Liver (tissue), 9 donors: Measurements from ENCODE around the gene RELT. TPM values are rescaled to one million over a fixed set of nuclear protein-coding genes. Genes with fewer than 3 reads are reported as not detected.

Experiments
- DNase-seq: peaks from one replicate; pipeline ENCODE4 v3.0.0-alpha.2; 2017; ENCODE audit warnings: low spot score
- H3K27ac ChIP-seq, 2 donors: one replicate each; pipeline ENCODE4 v1.7.0; 2013; ENCODE audit warnings: inconsistent platforms in 2 of 2, low read length in 2 of 2, control low read depth in 1 of 2, low read depth in 1 of 2, mild to moderate bottlenecking in 1 of 2
- H3K27me3 ChIP-seq, 4 donors: one replicate each; pipeline versions ENCODE4 v1.6.1 to v1.7.0; 2013; ENCODE audit warnings: low read length in 3 of 4, inconsistent platforms in 1 of 4, mild to moderate bottlenecking in 1 of 4, moderate library complexity in 1 of 4; ENCODE audit not compliant: control insufficient read depth in 4 of 4, insufficient read depth in 4 of 4
- H3K36me3 ChIP-seq, 4 donors: one replicate each; pipeline versions ENCODE4 v1.6.1 to v1.7.0; 2013; ENCODE audit warnings: low read length in 3 of 4, mild to moderate bottlenecking in 3 of 4, low read depth in 1 of 4, moderate library complexity in 1 of 4; ENCODE audit not compliant: control insufficient read depth in 4 of 4, insufficient read depth in 3 of 4
- H3K4me1 ChIP-seq, 4 donors: one replicate each; pipeline versions ENCODE4 v1.6.1 to v1.7.0; 2013; ENCODE audit warnings: low read length in 3 of 4, mild to moderate bottlenecking in 3 of 4, moderate library complexity in 1 of 4; ENCODE audit not compliant: control insufficient read depth in 4 of 4, insufficient read depth in 4 of 4
- H3K4me3 ChIP-seq, 3 donors: one replicate each; pipeline versions ENCODE4 v1.6.1 to v1.7.0; 2013; ENCODE audit warnings: low read length in 3 of 3, control low read depth in 1 of 3, low read depth in 1 of 3, mild to moderate bottlenecking in 1 of 3
- H3K9ac ChIP-seq, 2 donors: one replicate each; pipeline ENCODE4 v1.7.0; 2013; ENCODE audit warnings: low read length in 2 of 2, mild to moderate bottlenecking in 2 of 2, moderate library complexity in 2 of 2, control low read depth in 1 of 2, low read depth in 1 of 2
- H3K9me3 ChIP-seq, 4 donors: one replicate each; pipeline versions ENCODE4 v1.6.1 to v1.7.0; 2013; ENCODE audit warnings: low read length in 3 of 4; ENCODE audit not compliant: control insufficient read depth in 4 of 4
- EGR1 ChIP-seq, 2 donors: IDR thresholded peaks; 2 replicates each; pipeline ENCODE4 v1.6.1; 2016 to 2018; ENCODE audit warnings: antibody characterized with exemption in 2 of 2, low read depth in 2 of 2
- FOXA1 ChIP-seq: IDR thresholded peaks from 2 replicates; pipeline ENCODE4 v1.6.1; 2016; ENCODE audit warnings: antibody characterized with exemption
- FOXA2 ChIP-seq: IDR thresholded peaks from 2 replicates; pipeline ENCODE4 v1.6.1; 2016; ENCODE audit warnings: antibody characterized with exemption
- HNF4A ChIP-seq, 2 donors: conservative IDR thresholded peaks; 2 replicates each; pipeline ENCODE4 v1.6.1; 2016; ENCODE audit warnings: antibody characterized with exemption in 2 of 2, mild to moderate bottlenecking in 2 of 2
- JUND ChIP-seq, 2 donors: IDR thresholded peaks; 2 replicates each; pipeline ENCODE4 v1.6.1; 2016; ENCODE audit warnings: antibody characterized with exemption in 2 of 2
- NR2F2 ChIP-seq: IDR thresholded peaks from 2 replicates; pipeline ENCODE4 v1.6.1; 2016; ENCODE audit warnings: antibody characterized with exemption
- RAD21 ChIP-seq, 2 donors: IDR thresholded peaks; 2 replicates each; pipeline ENCODE4 v1.6.1; 2016; ENCODE audit warnings: antibody characterized with exemption in 2 of 2, mild to moderate bottlenecking in 2 of 2
- REST ChIP-seq: IDR thresholded peaks from 2 replicates; pipeline ENCODE4 v1.6.1; 2016; ENCODE audit warnings: antibody characterized with exemption, mild to moderate bottlenecking
- RXRA ChIP-seq, 2 donors: IDR thresholded peaks; 2 replicates each; pipeline ENCODE4 v1.6.1; 2017 to 2018; ENCODE audit warnings: antibody characterized with exemption in 2 of 2, mild to moderate bottlenecking in 1 of 2
- SP1 ChIP-seq: IDR thresholded peaks from 2 replicates; pipeline ENCODE4 v1.6.1; 2018; ENCODE audit warnings: antibody characterized with exemption, mild to moderate bottlenecking
- YY1 ChIP-seq: IDR thresholded peaks from 2 replicates; pipeline ENCODE4 v1.6.1; 2016; ENCODE audit warnings: antibody characterized with exemption, mild to moderate bottlenecking
- WGBS: extraction: QIAGEN DNeasy Blood & Tissue Kit; methylation state at CpG from one replicate; pipeline ENCODE4 v1.1.7; 2013; 5-methylcytosine and 5-hydroxymethylcytosine counted together
- polyA plus RNA-seq, 2 donors: library from polyadenylated mRNA; stranded (reverse) in 1 of 2; unstranded in 1 of 2; fragments of 200-250 nt in 1 of 2; fragments of >200 nt in 1 of 2; fragmentation: Nextera tagmentation in 1 of 2; extraction: Ambion mirVana in 1 of 2; gene quantifications; one replicate each; pipeline versions ENCODE4 v1.2.1 to v1.2.3, GENCODE V29; 2013 to 2015
- total RNA-seq, 2 donors: library from RNA; depleted of rRNA; stranded (reverse); fragments of >200 nt; gene quantifications; one replicate each; pipeline ENCODE4 v1.2.3, GENCODE V29; 2014
- TF ChIP-seq, protein P1 (sequence below): IDR thresholded peaks from 2 replicates; pipeline ENCODE4 v1.6.1; 2016; ENCODE audit warnings: antibody characterized with exemption
- TF ChIP-seq, protein P2 (sequence below): IDR thresholded peaks from 2 replicates; pipeline ENCODE4 v1.6.1; 2016; ENCODE audit warnings: antibody characterized with exemption
- TF ChIP-seq, protein P3 (sequence below): fragments of 150-350 bp; IDR thresholded peaks from 2 replicates; pipeline ENCODE4 v1.5.1; 2017; ENCODE audit warnings: improper control_type of control experiment, low read depth, low read length; ENCODE audit not compliant: missing input control
- donor health status: healthy.
- donor health status: healthy.
- donor health status: healthy.
- donor health status: healthy.
- donor health status: healthy.

The RELT gene
- total and polyA plus RNA-seq, 4 donors, result 0.21 to 8.0 (median 2.3) TPM

- Histone ChIP-seq H3K27me3 (no peaks in the 10 kb centered on the region), H3K27ac (no peak overlapping the region), H3K36me3 (no peaks in the 10 kb centered on the region), H3K4me3 (no peak overlapping the region), H3K4me1 (peaks cover 0 to 29% (median under 1%) of the 10 kb centered on the region in 4 donors), H3K9me3 (no peaks in the 10 kb centered on the region), H3K9ac (no peak overlapping the region)
- TF ChIP-seq FOXA1 (no peak), FOXA2 (no peak), SP1 (no peak), REST (no peak), RXRA (IDR thresholded peaks at IDR 0.05) (no peak), RAD21 (IDR thresholded peaks at IDR 0.05) (no peak), NR2F2 (no peak), YY1 (no peak), HNF4A (conservative IDR thresholded peaks at IDR 0.05) (no peak), EGR1 (IDR thresholded peaks at IDR 0.05; ENCODE audit: low read depth in 2 of 2) (no peak)
- TF ChIP-seq, protein P1, sequence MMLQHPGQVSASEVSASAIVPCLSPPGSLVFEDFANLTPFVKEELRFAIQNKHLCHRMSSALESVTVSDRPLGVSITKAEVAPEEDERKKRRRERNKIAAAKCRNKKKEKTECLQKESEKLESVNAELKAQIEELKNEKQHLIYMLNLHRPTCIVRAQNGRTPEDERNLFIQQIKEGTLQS, result no peak
- TF ChIP-seq, protein P2, sequence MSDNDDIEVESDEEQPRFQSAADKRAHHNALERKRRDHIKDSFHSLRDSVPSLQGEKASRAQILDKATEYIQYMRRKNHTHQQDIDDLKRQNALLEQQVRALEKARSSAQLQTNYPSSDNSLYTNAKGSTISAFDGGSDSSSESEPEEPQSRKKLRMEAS, result no peak
- TF ChIP-seq, protein P3, sequence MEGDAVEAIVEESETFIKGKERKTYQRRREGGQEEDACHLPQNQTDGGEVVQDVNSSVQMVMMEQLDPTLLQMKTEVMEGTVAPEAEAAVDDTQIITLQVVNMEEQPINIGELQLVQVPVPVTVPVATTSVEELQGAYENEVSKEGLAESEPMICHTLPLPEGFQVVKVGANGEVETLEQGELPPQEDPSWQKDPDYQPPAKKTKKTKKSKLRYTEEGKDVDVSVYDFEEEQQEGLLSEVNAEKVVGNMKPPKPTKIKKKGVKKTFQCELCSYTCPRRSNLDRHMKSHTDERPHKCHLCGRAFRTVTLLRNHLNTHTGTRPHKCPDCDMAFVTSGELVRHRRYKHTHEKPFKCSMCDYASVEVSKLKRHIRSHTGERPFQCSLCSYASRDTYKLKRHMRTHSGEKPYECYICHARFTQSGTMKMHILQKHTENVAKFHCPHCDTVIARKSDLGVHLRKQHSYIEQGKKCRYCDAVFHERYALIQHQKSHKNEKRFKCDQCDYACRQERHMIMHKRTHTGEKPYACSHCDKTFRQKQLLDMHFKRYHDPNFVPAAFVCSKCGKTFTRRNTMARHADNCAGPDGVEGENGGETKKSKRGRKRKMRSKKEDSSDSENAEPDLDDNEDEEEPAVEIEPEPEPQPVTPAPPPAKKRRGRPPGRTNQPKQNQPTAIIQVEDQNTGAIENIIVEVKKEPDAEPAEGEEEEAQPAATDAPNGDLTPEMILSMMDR, result no peak
- no peak for DNase-seq
- 97% methylated on average over 4 of the region's 4 CpGs for WGBS
Observed at GRCh38 chr11:73380897-73381410, 4.8 kb downstream of the RELT start.

GRCh38 chr11:73381589-73381988 is 5.4 kb downstream of the RELT start:
- 88% methylated on average over 6 of the region's 6 CpGs for WGBS
- Histone ChIP-seq H3K9me3 (no peaks in the 10 kb centered on the region), H3K27me3 (no peaks in the 10 kb centered on the region), H3K36me3 (no peaks in the 10 kb centered on the region), H3K4me3 (no peak overlapping the region), H3K9ac (no peak overlapping the region), H3K27ac (no peak overlapping the region), H3K4me1 (peaks cover 0 to 27% (median under 1%) of the 10 kb centered on the region in 4 donors)
- no peak for TF ChIP-seq REST
- TF ChIP-seq FOXA2, result no peak
- TF ChIP-seq FOXA1, result no peak
- no peak for TF ChIP-seq JUND (IDR thresholded peaks at IDR 0.05)
- DNase-seq, result no peak
